ENCODE data around the gene CPA2.

CPA2 gene

GRCh38 chr7:130254555-130254954 lies 12.1 kb upstream of the CPA2 start:
- ATAC-seq (no peak), DNase-seq (no peak)

- DNase-seq (no peak), ATAC-seq (no peak)
Observed at GRCh38 chr7:130256704-130257103, 10.0 kb upstream of the CPA2 start.

DNA sequence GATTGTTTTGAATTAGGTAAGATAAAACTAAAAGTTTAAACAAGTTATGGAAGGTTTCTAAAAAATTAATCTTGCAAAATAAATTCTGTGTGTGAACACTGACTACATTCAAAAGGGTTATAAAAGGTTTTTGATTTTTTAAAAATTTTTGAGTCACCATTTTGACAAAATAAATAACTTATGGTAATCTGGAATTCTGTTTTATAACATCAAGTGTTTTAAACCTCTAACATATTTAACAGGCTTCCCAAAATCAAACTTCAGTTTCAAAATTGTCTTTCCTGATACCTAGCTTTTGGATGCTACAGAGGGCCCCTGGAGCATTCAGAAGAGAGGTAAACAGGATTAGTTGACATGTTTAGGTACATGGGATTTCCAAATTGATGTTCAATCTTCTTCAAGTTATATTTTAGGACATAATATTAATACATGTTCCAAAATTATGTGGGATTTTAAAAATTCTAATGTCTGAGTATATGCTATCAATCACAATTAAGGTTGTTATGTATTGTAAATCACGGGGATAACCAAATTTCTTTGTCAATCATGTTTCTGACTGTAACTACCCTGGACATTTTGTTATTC lies 8.1 kb upstream of the CPA2 start:
- DNase-seq (no peak), ATAC-seq (no peak)

DNA sequence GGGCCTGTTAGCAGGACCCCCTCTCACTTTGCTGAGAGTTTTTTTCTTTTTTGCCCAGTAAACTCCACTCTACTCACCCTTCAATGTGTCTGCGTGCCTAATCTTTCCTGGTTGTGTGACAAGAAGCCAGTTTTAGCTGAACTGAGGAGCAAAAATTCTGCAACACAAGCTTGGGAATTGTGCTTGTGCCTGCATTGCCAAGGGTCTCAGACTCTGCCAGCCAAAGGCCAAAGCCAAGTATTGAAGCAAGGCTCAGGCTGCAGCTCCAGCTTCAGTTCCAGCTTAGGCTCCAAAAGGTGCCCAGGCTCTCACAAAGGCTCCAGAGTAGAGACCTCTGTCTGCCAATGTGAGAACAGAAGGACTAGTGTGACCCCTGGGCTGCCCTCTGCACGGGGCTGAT lies 4.2 kb upstream of the CPA2 start:
- no peak for ATAC-seq
- no peak for DNase-seq

- ATAC-seq = no peak
- no peak for DNase-seq
Observed at GRCh38 chr7:130263130-130263529, 3.5 kb upstream of the CPA2 start.

DNA sequence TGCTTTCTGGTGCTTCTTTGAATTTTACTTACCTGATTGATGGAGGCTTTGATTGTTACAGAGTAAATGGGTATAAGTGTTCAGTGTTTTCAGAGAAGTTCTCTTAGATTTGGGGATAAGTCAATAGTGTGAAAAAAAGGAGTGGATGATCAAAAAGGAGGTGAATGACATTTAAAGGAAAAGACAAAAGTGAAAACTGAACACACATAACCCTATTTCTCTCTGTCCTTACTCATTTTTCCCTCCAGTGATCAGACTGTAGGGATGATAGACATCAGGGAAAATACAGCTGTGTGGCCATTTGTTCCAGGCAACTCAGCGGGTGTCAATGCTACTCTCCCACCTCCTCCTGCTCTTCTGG lies 278 bp downstream of the CPA2 start:
- ATAC-seq = no peak
- DNase-seq = no peak

DNA sequence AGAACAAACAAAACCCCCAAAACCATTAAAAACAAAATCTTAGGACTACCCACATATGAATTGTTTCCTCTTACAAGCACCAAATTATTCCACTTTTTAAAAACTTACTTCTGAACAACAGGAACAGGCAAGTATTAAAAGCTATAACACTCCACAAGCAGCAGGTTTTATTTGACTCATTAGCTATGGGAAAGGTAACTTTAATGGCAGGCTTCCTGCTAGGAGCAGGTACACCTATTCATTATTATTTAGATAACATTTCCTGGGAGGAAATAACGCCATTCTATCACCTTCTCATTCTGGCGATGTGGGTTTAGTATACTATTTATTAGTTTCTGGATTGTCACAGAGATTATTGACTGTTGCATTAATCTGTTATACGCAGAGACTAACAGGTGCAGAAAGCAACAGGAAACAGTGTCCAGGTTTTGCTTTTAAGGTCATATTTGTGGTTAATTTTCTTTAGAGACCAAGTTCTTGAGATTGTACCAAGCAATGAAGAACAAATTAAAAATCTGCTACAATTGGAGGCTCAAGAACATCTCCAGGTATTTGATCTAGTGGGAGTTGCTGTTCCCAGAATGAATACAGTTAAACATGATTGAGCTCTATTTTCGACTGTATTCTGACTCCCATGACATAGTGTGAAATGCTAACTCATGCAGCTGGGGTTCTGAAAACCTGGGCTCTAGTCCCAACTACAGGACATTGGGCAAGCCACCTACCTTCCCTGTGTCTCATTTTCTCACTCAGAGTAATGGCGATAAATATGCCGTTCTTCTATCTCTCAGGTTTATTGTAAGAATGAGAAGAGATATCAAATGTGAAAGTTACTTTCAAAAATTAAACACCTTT lies 2.0 kb downstream of the CPA2 start:
- DNase-seq = no peak
- ATAC-seq = no peak

DNA sequence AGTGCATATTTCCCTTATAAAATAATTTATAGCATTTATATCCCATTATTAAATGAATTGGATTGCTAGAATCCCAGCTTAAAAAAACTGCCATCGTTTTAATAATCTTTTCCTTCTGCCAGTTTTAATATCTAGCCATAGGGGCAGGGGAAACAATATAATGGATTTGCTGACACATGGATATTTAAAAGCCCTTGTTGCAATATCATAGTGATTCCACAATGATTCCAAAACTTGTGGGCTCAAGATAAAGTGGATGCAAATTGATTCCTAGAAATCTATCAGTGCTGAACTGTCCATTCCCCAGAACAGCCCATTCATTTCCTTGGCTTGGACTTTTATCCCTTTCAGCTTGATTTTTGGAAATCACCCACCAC lies 2.6 kb downstream of the CPA2 start:
- ATAC-seq = no peak

GRCh38 chr7:130270947-130271800 lies 4.5 kb downstream of the CPA2 start:
- DNase-seq (no peak), ATAC-seq (no peak)

More for the DNA sequence above, 2.6 kb downstream of the CPA2 start:
- no peak for DNase-seq

DNA sequence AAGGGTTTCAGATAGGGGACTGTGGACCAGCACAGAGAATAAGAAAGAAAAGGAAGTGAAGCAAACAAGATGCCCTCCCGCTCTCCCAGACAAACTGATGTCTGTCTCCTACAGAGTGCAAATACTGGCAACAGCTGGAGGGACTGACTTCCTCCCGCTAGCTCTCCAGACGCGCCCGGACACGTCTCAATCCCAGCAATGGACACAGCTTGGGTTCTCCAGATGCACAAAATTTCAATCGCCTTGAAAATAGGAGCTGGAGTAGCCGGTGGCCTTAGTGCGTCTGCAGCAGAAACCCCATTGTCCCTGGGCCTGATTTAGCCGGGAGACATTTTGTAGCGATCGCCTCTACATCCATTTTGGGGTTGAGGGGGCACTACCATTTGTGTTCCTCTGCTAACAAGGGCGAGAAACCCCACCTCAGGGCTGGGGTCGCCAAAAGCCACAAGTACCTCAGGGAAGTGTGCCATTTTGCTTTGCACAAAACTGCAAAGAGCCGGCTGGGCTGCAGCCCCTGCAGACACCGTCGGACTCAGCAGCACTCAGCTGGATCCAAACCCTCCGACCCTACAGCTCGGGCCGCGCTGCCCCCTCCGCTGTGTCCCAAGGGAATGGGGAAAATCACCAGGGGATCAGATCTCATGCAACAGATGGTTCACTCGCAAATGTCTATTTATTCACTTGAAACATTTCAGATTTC lies 5.9 kb downstream of the CPA2 start:
- DNase-seq = no peak
- no peak for ATAC-seq

DNA sequence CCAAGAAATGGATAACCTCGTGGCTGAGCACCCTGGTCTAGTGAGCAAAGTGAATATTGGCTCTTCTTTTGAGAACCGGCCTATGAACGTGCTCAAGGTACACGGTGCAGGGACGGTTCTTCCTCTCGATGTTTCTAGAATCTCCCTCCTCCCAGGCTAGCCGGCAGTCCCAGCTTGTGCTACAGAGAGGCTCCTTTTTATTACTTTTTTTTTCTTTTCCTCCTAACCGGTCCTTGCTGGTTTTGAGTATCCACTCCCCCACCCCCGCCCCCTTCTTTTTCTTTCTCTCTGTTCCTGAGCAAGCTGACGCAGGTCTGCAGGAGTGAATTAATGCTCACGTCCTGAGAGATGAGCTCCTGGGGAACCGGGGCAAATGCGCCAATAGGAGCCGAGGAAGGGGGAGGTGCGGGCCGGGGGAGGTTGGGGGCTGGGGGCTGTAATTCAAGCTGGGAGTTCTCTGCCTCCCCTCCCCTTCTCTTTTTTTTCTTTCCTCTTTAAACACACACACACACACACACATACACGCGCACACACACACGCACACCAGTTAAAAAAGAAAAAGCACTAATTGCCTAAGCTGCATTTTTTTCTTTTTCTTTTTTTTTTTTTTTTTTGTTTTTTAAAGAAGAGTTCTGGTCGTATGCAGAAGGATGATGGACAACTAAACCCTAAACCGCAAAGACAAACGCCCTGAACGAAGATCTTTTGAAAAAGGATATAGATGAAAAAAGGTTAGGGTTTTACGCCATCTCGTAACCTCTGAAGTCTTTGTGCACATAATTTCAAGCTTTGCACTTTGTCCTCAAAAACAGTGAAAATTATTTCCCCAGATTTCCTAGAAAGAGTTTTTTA lies 6.6 kb downstream of the CPA2 start:
- DNase-seq (peak; percentile 7), ATAC-seq (no peak)

DNA sequence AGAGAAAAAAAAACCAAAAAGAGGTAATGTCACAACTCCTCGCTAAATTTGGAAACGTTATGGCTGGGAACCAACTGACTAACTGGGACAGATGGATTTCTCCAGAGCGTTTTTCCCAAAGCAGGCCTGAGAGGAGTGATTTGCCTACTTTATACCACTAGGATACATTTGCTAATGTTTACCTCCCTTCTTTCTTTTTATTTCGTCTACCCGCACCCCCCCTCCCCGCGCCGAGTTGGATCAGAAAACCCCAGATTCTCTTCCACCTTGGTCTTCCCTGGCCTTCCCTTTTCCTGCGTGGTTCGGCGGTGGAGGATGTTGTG lies 7.2 kb downstream of the CPA2 start:
- no peak for DNase-seq
- no peak for ATAC-seq

- ATAC-seq = no peak
- no peak for DNase-seq
Observed at GRCh38 chr7:130274296-130274695, 7.6 kb downstream of the CPA2 start.

GRCh38 chr7:130274983-130275591 lies 8.4 kb downstream of the CPA2 start:
- no peak for ATAC-seq
- no peak for DNase-seq

- DNase-seq = no peak
- no peak for ATAC-seq
Observed at GRCh38 chr7:130275826-130276297, 9.2 kb downstream of the CPA2 start.

- peak; percentile 79 for ATAC-seq
- DNase-seq = peak; percentile 13
Observed at GRCh38 chr7:130276796-130277762, 10.4 kb downstream of the CPA2 start.

DNA sequence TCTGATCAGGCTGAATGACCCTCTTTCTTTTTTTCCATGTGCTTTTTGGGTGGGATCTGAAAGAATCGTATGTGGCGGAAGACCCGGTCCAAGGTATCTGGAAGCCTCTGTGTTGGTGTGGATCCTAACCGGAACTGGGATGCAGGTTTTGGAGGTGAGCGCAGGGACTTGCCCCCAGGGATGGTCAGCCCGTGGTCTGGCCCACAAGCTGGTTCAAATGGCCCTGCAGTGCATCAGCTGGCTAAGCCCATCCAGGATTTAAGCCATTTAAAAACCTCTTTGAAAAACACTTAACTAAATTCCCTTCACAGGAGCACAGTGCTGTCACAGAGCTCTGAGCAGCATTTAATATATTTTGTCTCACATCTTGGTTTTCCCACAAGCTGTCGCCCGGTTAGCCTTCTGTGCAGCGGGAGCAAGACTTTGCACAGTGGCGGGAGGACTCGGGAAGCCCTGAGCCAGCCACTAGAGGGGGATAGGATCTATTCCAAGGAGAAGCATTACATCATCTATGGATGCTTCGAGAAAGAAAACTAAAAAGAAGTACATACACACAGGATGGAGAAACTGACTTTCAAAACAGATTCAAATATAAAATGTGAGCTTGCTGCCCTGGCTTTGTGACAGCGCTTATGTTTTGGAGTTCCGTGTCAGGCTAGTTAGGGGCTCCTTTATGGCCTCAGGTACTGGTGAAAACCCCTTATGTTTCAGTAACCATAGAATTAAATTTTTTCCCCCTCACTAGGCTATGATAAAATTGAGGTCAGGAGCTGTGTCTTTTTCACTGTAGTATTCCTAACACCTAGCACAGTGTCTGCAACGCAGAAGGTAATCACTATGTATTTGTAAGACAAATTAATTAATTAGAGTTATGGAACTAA lies 11.3 kb downstream of the CPA2 start:
- ATAC-seq = no peak
- DNase-seq = no peak

DNA sequence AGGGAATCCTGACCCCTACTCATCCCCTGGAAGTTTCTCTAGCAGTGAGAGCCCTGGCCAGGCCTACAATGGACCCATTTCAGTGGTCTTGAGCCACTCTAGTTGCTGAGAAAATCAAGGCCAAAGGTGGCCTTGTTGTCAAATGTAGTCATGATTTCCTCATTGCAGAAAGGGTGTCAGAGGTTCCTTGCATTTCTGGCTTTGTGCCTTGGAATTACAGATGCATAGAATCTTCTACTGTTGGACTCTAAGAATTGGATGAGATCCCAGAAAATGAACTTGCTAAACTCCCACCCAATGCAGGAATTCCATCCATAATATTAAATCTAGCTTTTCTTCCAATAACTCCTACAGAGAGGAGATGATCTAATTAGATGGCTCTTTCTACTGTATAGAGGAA lies 12.2 kb downstream of the CPA2 start:
- no peak for DNase-seq
- ATAC-seq = no peak

DNA sequence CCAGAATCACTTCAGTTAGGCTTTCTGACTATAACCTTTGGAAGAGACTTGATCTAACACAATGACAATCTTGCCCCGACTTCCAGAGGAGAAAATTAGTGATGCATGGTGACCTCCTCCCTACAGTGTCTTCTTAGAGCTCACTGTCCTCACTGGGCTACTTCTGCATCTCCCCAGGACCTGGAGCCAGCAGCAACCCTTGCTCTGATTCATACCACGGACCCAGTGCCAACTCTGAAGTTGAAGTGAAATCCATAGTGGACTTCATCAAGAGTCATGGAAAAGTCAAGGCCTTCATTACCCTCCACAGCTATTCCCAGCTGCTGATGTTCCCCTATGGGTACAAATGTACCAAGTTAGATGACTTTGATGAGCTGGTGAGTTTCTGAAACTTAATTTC lies 12.6 kb downstream of the CPA2 start:
- ATAC-seq = no peak

More for the DNA sequence above, 12.6 kb downstream of the CPA2 start:
- no peak for DNase-seq
